IPS-20b (cell line): ENCODE results near the gene FAM219A.
"Not testable (repeated sequence)": the region's sequence is repeated elsewhere in the genome, so short reads cannot be mapped to it uniquely, and the experiment has no call there.

Source experiments
- H3K27ac ChIP-seq: one replicate; pipeline ENCODE4 v1.5.1; 2013; ENCODE audit warnings: low read length
- H3K27me3 ChIP-seq: 2 replicates; pipeline ENCODE4 v1.6.1; 2013; ENCODE audit warnings: mild to moderate bottlenecking, low read length, inconsistent platforms; ENCODE audit not compliant: insufficient read depth
- H3K36me3 ChIP-seq: 2 replicates; pipeline ENCODE4 v1.6.1; 2013; ENCODE audit warnings: low read depth, mild to moderate bottlenecking, inconsistent platforms, low read length, moderate library complexity; ENCODE audit not compliant: insufficient read depth
- H3K4me1 ChIP-seq: 2 replicates; pipeline ENCODE4 v1.6.1; 2013; ENCODE audit warnings: mild to moderate bottlenecking, control low read depth, inconsistent platforms, low read length, moderate library complexity; ENCODE audit not compliant: insufficient read depth
- H3K4me3 ChIP-seq: 2 replicates; pipeline ENCODE4 v1.5.1; 2013; ENCODE audit warnings: mild to moderate bottlenecking, low read length, inconsistent platforms
- H3K9ac ChIP-seq: 2 replicates; pipeline ENCODE4 v1.6.1; 2013; ENCODE audit warnings: low read depth, mild to moderate bottlenecking, inconsistent platforms, low read length, moderate library complexity
- H3K9me3 ChIP-seq: 2 replicates; pipeline ENCODE4 v1.6.1; 2013; ENCODE audit warnings: mild to moderate bottlenecking, low read depth, low read length, inconsistent platforms; ENCODE audit not compliant: insufficient read depth

FAM219A gene

DNA sequence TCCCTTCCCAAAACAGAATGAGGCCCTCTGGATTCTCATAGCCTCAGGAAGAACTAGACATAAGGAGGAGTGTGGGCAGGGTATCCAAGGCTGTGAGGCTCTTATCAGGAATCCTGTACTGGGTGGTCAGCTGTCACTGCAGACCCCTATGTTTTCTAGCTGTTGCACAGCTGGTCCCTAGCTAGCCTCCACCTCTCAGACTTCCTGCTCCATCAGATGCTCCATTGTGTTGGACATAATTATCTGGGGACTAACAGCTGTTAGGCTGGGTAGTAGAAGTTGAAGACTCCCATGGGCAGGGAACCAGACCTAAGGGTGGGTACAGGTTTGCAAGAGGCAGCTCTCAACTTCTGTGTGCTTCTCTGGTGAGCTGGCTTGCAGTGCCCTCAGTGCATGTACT, 18.4 kb downstream of the FAM219A start:
- no peaks in the 10 kb centered on the region for H3K9me3 ChIP-seq
- no peak overlapping the region for H3K27ac ChIP-seq
- no peaks in the 10 kb centered on the region for H3K27me3 ChIP-seq
- no peak overlapping the region for H3K4me3 ChIP-seq
- H3K36me3 ChIP-seq = no peaks in the 10 kb centered on the region
- peaks cover 6% of the 10 kb centered on the region; the same call in 1 of the 2 replicates for H3K4me1 ChIP-seq
- H3K9ac ChIP-seq = no peak overlapping the region

DNA sequence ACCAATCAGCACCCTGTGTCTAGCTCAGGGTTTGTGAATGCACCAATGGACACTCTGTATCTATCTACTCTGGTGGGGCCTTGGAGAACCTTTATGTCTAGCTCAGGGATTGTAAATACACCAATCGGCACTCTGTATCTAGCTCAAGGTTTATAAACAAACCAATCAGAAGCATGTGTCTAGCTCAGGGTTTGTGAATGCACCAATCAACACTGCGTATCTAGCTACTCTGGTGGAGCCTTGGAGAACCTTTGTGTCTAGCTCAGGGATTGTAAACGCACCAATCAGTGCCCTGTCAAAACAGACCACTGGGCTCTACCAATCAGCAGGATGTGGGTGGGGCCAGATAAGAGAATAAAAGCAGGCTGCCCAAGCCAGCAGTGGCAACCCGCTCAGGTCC, 19.9 kb downstream of the FAM219A start:
- not testable (repeated sequence) for H3K9me3 ChIP-seq, H3K27me3 ChIP-seq, H3K4me3 ChIP-seq, H3K36me3 ChIP-seq, H3K27ac ChIP-seq, H3K9ac ChIP-seq, H3K4me1 ChIP-seq

DNA sequence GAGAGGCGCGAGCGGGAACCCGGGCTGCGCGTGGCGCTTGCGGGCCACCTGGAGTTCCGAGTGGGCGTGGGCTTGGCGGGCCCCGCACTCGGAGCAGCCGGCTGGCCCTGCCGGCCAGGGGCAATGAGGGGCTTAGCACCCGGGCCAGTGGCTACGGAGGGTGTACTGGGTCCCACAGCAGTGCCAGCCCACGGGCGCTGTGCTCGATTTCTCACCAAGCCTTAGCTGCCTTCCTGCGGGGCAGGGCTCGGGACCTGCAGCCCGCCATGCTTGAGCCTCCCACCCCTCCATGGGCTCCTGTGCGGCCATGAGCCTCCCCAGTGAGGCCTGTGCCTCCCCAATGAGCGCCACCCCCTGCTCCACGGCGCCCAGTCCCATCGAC, 20.5 kb downstream of the FAM219A start:
- H3K27me3 ChIP-seq, H3K9ac ChIP-seq, H3K36me3 ChIP-seq, H3K4me3 ChIP-seq, H3K9me3 ChIP-seq, H3K4me1 ChIP-seq, H3K27ac ChIP-seq: not testable (repeated sequence)

DNA sequence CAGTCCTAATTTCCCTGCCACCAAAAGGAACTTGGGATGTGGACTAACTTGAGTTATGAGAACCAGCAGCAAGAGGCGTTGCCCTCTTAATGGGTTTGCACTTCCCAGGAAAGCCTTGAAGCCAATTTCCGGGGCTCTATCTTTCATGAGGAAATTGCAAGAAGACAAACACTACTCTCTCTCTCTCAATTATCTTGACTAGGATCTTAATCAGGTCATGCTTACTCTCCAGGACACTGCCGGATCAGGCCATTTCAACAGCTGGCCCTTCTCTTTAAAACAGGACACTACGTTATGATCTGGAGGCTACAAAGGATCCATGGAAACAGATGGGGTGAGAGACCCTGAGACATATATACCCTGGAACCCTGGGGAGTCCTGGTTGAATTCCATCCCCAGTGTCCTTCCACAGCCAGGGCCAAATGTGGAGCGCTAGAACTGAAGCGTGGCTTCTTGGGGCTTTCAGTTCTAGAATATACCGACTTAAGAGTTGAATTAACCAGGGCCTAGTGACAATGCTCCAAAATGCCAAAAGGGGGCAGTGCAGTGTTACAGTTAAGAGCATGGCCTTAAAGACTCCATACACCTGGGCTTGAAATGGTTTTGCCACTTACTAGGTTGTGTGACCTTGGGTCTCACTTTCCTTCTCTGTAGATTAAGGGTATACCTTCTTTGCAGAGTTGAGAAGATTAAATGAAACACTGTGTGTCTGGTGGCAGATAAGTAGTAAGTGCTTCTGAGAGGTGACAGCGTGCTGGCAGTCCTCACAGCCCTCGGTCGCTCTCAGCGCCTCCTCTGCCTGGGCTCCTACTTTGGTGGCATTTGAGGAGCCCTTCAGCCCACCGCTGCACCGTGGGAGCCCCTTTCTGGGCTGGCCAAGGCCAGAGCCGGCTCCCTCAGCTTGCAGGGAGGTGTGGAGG, 21.1 kb downstream of the FAM219A start:
- no peak overlapping the region for H3K27ac ChIP-seq
- H3K9ac ChIP-seq = no peak overlapping the region
- no peaks in the 10 kb centered on the region for H3K9me3 ChIP-seq
- no peaks in the 10 kb centered on the region for H3K36me3 ChIP-seq
- no peaks in the 10 kb centered on the region for H3K27me3 ChIP-seq
- H3K4me3 ChIP-seq = no peak overlapping the region
- no peaks in the 10 kb centered on the region for H3K4me1 ChIP-seq

DNA sequence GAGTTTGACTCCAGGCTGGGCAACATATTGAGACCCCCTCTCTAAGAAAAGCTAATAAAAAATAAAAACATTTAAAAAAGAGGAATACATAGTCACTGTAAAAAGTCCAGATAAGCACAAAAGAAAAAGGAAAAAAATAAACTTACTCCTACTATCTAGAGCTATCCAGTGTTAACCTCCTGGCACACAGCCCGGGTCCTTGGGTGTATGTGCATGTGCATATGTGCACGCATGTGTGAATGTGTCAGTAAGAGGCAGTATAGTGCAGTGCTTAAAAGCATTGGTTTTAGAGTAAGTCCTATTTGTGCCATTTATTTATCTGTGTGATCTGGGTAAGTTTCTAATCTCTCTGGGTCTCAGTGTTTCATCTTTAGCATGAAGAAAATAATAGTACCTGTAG, 26.7 kb downstream of the FAM219A start:
- H3K27me3 ChIP-seq = no peaks in the 10 kb centered on the region
- no peak overlapping the region for H3K27ac ChIP-seq

DNA sequence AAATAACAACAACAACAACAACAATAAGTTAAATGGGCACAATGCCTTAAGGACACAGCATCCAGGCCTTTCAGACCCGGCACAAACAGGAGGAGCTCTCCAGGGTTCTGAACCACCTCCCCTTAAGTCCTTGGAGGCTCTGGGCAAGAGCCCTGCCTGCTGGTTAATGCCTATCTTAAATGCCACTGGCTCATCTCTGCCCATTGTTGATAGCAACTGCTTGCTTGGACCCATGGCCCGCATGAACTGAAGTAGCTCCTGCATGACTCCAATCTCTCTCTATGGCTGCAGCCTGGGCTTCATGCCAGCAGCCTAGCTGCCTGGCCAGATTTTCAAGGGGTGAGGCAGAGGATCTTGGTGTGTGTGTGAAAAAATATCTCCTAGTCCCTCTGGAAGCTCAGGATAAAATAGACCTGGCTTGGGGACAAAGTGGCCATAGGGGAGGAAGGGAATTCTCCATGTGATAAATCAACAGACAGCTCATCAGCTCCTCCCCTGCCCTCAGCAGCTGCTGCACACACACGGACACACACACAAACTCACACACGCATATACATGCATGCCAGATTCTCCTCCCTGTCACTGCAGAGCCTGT, 27.4 kb downstream of the FAM219A start:
- no peaks in the 10 kb centered on the region for H3K27me3 ChIP-seq
- no peak overlapping the region for H3K4me3 ChIP-seq
- H3K27ac ChIP-seq = no peak overlapping the region
- H3K36me3 ChIP-seq = no peaks in the 10 kb centered on the region
- H3K9me3 ChIP-seq = no peaks in the 10 kb centered on the region
- H3K4me1 ChIP-seq = no peaks in the 10 kb centered on the region
- no peak overlapping the region for H3K9ac ChIP-seq

More for the DNA sequence above, 26.7 kb downstream of the FAM219A start:
- no peak overlapping the region for H3K4me3 ChIP-seq
- H3K36me3 ChIP-seq = no peaks in the 10 kb centered on the region
- no peaks in the 10 kb centered on the region for H3K9me3 ChIP-seq
- no peak overlapping the region for H3K9ac ChIP-seq
- no peaks in the 10 kb centered on the region for H3K4me1 ChIP-seq

DNA sequence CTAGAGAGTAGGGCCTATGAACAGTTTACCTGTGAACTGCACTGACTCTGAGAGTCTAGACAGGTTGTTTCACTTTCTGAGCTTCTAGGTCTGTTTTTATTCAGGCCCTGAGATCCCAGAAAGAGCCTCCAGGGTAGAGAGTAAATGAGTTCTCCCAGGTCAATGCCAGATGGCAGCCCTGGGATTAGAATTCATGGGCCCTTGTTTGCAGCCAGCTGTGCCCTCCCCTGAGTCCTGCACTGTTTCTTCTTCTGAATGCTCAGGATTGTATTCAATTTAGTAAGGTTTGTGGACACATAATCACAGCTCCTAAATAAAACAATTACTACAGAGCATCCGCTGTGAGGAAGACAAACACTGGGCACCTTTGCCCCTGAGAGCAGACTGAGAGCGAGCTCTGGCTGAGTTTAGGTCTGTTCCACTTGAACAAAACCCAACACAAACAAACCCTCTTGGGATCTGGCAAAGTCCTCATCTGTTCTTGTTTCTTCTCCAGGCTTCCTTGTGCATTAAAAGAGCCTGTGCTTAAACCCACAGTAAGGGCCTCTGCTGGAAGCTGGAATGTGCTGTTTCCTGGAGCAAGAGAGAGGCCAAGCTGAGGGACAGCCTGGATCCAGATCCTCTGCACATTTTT, 29.9 kb downstream of the FAM219A start:
- Histone ChIP-seq H3K36me3 (no peaks in the 10 kb centered on the region), H3K9me3 (no peaks in the 10 kb centered on the region), H3K27me3 (no peaks in the 10 kb centered on the region), H3K4me3 (no peak overlapping the region), H3K9ac (no peak overlapping the region), H3K4me1 (no peaks in the 10 kb centered on the region), H3K27ac (no peak overlapping the region)

DNA sequence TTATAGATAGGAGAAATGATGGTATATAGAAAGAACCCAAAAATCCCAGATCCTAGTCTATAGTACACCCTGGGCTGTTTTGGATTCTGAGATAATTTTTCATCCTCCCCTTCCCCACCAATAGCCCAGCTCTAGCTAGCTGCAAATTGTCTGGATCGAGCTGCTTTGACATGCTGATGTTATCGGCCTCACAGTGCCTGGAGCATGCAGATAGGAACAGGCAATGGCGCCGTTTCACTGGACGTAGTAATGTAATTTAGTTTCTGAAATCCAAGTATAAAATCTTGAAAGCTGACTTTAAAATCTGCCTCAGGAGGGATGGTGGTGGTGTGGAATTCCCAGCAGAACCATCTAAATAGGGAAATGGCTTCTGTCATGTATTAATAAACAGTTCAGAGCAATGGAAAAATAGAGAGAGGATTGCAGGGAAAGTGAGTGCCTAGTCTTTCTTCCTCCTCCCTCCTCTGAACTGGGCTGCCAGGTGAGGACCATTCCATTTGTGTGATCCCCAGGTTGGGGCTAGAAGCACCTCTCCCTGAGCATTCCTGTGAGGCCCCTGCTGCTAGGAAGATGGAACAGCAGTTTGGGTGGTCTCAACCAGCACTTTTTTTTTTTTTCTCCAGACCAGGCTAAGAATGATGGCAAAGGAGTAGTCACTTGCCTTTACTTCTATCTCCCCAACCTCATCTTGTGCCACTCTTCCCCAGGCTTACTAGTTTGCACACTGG, 31.9 kb downstream of the FAM219A start:
- Histone ChIP-seq H3K27ac (no peak overlapping the region), H3K4me3 (no peak overlapping the region), H3K4me1 (no peaks in the 10 kb centered on the region), H3K9ac (no peak overlapping the region), H3K36me3 (no peaks in the 10 kb centered on the region), H3K9me3 (no peaks in the 10 kb centered on the region), H3K27me3 (no peaks in the 10 kb centered on the region)

DNA sequence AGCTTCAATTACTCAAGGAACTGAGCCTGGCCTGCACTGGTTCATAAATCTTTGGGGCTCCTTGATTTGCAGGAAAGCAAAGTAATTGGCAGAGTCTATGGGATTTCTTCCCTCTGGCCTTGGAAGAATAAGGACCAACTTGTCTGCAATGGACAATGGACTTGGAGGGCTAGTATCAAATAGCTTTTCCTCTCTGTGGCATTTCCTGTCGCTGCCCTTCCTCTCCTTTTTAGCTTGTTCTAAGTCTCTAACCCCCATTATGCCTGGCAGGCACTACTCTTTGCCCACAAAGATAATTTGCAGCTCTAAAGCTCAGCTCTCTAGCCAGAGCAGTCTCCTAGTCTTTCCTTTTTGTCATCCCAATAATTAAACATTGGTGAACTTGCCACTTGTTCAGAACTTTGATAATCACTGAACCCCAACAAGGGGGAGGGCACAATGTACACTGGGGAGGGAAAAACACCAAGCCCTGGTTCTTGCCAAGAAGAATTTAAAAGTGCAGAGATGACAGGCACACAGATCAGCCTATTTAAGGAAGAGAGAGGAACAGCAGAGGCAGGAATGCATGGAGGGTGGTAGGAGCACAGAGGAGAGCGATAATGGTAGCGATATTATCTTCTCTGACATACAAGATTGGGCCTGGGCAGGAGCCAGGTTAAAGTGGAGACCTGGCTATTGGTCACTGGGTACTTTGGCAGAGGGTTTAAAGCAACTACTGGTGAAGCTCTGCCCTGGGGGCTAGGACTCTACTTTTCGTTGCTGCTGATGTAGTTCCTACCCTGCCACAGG, 38.5 kb downstream of the FAM219A start:
- Histone ChIP-seq H3K4me3 (no peak overlapping the region), H3K4me1 (no peaks in the 10 kb centered on the region; the same call in 1 of the 2 replicates)

DNA sequence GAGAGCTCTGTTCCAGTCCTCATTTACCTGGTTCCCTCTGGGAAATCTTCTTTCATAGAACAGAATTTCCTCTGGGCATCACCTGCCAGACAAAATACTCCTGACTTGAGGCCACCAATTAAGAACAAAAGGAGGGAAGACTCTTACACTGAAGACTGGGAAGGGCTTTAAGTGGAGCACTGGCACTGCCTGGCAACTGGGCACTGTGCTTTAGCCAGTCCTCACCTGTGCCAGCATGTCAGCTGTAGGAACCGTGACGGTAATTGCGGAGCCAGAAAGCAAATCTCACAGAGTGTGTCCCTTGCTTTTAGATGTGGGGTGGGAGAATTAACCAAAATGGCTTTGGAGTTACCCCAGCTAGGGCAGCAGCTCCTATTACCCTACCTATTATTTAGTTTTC, 40.6 kb downstream of the FAM219A start:
- no peak overlapping the region for H3K9ac ChIP-seq
- no peaks in the 10 kb centered on the region for H3K27me3 ChIP-seq
- no peak overlapping the region for H3K27ac ChIP-seq
- no peaks in the 10 kb centered on the region for H3K9me3 ChIP-seq
- H3K36me3 ChIP-seq = no peaks in the 10 kb centered on the region
- no peaks in the 10 kb centered on the region; the same call in 1 of the 2 replicates for H3K4me1 ChIP-seq
- H3K4me3 ChIP-seq = no peak overlapping the region

More for the DNA sequence above, 38.5 kb downstream of the FAM219A start:
- no peak overlapping the region for H3K9ac ChIP-seq
- no peaks in the 10 kb centered on the region for H3K36me3 ChIP-seq
- H3K9me3 ChIP-seq = no peaks in the 10 kb centered on the region
- no peaks in the 10 kb centered on the region for H3K27me3 ChIP-seq
- H3K27ac ChIP-seq = no peak overlapping the region
